ENCODE data around the gene SCN4A.
"Not testable (repeated sequence)": the region's sequence is repeated elsewhere in the genome, so short reads cannot be mapped to it uniquely, and the experiment has no call there.

SCN4A gene

GRCh38 chr17:63972796-63973195 is at the start of gene SCN4A:
Gene SCN4A (minus strand): TSS chr17:63972918. CDS start chr17:63972841, 77 bp downstream.
- no peak for DNase-seq (ENCODE audit: low spot score)

GRCh38 chr17:64020056-64020766 is 47.5 kb upstream of the SCN4A start, which contains the start of gene ICAM2:
Gene ICAM2 (minus strand): TSS chr17:64020633. CDS start chr17:64006691, 13,942 bp downstream.
- no peak for DNase-seq (ENCODE audit: low spot score)

GRCh38 chr17:64019551-64019961 is 46.8 kb upstream of the SCN4A start:
- DNase-seq (ENCODE audit: low spot score): not testable (repeated sequence)

GRCh38 chr17:64017381-64017980 is 44.8 kb upstream of the SCN4A start:
- no peak for DNase-seq (ENCODE audit: low spot score)

GRCh38 chr17:64016974-64017373 is 44.3 kb upstream of the SCN4A start:
- DNase-seq (ENCODE audit: low spot score): no peak

- DNase-seq (ENCODE audit: low spot score): no peak
Measured at GRCh38 chr17:64016231-64016784, 43.6 kb upstream of the SCN4A start.

- no peak for DNase-seq (ENCODE audit: low spot score)
Measured at GRCh38 chr17:64015447-64015846, 42.7 kb upstream of the SCN4A start.

GRCh38 chr17:64009571-64010402 is 37.1 kb upstream of the SCN4A start:
- no peak for DNase-seq (ENCODE audit: low spot score)

- DNase-seq (ENCODE audit: low spot score): no peak
Measured at GRCh38 chr17:64008830-64009229, 36.1 kb upstream of the SCN4A start.

- DNase-seq (ENCODE audit: low spot score): no peak
Measured at GRCh38 chr17:64008346-64008745, 35.6 kb upstream of the SCN4A start.

GRCh38 chr17:64007838-64008282 is 35.1 kb upstream of the SCN4A start:
- DNase-seq (ENCODE audit: low spot score): no peak

- not testable (repeated sequence) for DNase-seq (ENCODE audit: low spot score)
Measured at GRCh38 chr17:64007089-64007837, 34.5 kb upstream of the SCN4A start.

- DNase-seq (ENCODE audit: low spot score): no peak
Measured at GRCh38 chr17:64006361-64007088, 33.8 kb upstream of the SCN4A start.

- DNase-seq (ENCODE audit: low spot score): no peak
Measured at GRCh38 chr17:64005734-64006167, 33.0 kb upstream of the SCN4A start.

GRCh38 chr17:64004903-64005733 is 32.4 kb upstream of the SCN4A start:
- DNase-seq (ENCODE audit: low spot score): no peak

- DNase-seq (ENCODE audit: low spot score): no peak
Measured at GRCh38 chr17:64004218-64004770, 31.6 kb upstream of the SCN4A start.

- DNase-seq (ENCODE audit: low spot score): no peak
Measured at GRCh38 chr17:64003526-64004121, 30.9 kb upstream of the SCN4A start.

GRCh38 chr17:64002658-64003525 is 30.2 kb upstream of the SCN4A start:
- DNase-seq (ENCODE audit: low spot score): no peak

Measured in left forelimb (tissue), 1 donor.